Mucosa of gallbladder (tissue), 1 donor: Measurements from ENCODE around the gene OTUB2. TPM values are rescaled to one million over a fixed set of nuclear protein-coding genes. Genes with fewer than 3 reads are reported as not detected.

ENCODE experiments used
- total RNA-seq: library from RNA; stranded (reverse); gene quantifications from one replicate; pipeline ENCODE4 v1.2.1, GENCODE V29; 2021
- donor health status: DM: no; HTN: no; CAD: no.

Gene OTUB2
- total RNA-seq, 1 donor from 2014 or later = 2.1 TPM

Other genes starting within 250 kb of the OTUB2 start
- gene PRIMA1, start 237.9 kb upstream of the OTUB2 start, total RNA-seq = 5.0 TPM
- not detected for gene FAM181A, start 99.0 kb upstream of the OTUB2 start, total RNA-seq
- 28.0 TPM for gene ASB2, start 49.8 kb upstream of the OTUB2 start, total RNA-seq
- gene CCDC197, start 29.0 kb upstream of the OTUB2 start, total RNA-seq = not detected
- gene DDX24, start 54.9 kb downstream of the OTUB2 start, total RNA-seq = 187 TPM
- gene IFI27L1, start 55.0 kb downstream of the OTUB2 start, total RNA-seq = 19.8 TPM
- 478 TPM for gene IFI27, start 84.4 kb downstream of the OTUB2 start, total RNA-seq
- 61.8 TPM for gene IFI27L2, start 103.3 kb downstream of the OTUB2 start, total RNA-seq
- gene PPP4R4, start 148.0 kb downstream of the OTUB2 start, total RNA-seq = 1.4 TPM